ENCODE measurements around the gene CDH16. TPM values are rescaled to one million over a fixed set of nuclear protein-coding genes. Genes with fewer than 3 reads are reported as not detected.

Gene CDH16
- total RNA-seq, 1 donor from 2014 or later, result not detected

GRCh38 chr16:66931665-66932064 lies 13.0 kb upstream of the CDH16 start:
- intact Hi-C loops (cut with micrococcal nuclease), result loop anchor here (5.0 kb wide), 1 partner anchor 786 kb away; the partner anchor contains the start of gene GFOD2

DNA sequence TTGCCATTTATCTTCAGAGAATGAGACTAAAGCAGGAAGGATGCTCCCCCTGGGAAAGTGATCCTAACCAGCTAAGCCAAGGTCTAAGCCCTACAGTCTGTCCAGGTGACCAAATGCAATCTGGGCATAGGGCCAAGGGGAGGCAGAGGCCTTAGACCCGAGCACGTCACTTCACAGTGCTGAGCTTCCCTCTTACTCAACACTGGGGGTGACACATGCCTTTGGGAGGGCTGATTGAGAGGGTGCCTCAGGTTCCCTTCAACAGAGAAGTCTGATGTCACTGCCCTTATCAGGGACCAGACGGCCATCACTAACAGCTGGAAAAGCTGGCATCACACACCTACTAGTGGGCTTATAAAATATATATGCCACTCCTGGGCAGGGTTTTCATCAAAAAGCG lies 11.5 kb upstream of the CDH16 start:
- intact Hi-C loops (cut with micrococcal nuclease), result loop anchor here (5.0 kb wide), 1 partner anchor 787 kb away; the partner anchor contains the start of gene GFOD2

DNA sequence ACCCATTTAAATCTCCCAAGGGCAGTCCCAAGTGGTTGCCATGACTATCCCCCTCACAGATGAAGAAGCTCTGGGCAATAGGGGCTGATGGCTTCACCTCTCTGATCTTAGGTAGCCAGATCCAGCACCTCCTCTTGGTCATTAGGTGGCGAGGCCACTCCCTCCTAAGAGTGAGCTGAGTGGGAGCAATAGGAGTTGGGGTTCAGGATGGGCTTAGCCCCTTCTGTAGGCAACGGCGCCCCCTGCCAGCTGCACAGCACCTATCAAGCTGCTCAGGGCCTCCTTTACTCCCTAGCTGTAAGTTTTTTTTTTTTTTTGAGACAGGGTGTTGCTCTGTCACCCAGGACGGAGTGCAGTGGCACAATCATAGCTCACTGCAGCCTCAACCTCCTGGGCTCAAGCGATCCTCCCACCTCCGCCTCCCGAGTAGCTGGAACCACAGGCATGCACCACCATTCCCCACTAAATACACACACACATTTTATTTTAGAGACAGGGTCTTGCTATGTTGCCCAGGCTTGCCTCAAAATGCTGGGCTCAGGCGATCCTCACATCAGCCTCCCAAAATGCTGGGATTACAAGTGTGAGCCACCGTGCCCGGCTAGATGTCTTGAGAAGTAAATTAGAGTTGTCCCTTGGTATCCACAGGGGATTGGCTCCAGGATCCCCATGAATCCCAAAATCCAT lies 10.2 kb upstream of the CDH16 start:
- intact Hi-C loops (cut with micrococcal nuclease), result loop anchor here (1.0 to 5.0 kb wide), 2 partner anchors 34 to 97 kb away; partner anchors contain the start of gene NAE1

- intact Hi-C loops (cut with micrococcal nuclease), result loop anchor here (1.0 to 5.0 kb wide), 2 partner anchors 33 to 96 kb away; partner anchors contain the start of gene NAE1
Measured at GRCh38 chr16:66927918-66928649, 9.4 kb upstream of the CDH16 start.

GRCh38 chr16:66926961-66927436 lies 8.3 kb upstream of the CDH16 start:
- intact Hi-C loops (cut with micrococcal nuclease), result loop anchor here (5.0 kb wide), 1 partner anchor 95 kb away; the partner anchor contains the start of gene NAE1

DNA sequence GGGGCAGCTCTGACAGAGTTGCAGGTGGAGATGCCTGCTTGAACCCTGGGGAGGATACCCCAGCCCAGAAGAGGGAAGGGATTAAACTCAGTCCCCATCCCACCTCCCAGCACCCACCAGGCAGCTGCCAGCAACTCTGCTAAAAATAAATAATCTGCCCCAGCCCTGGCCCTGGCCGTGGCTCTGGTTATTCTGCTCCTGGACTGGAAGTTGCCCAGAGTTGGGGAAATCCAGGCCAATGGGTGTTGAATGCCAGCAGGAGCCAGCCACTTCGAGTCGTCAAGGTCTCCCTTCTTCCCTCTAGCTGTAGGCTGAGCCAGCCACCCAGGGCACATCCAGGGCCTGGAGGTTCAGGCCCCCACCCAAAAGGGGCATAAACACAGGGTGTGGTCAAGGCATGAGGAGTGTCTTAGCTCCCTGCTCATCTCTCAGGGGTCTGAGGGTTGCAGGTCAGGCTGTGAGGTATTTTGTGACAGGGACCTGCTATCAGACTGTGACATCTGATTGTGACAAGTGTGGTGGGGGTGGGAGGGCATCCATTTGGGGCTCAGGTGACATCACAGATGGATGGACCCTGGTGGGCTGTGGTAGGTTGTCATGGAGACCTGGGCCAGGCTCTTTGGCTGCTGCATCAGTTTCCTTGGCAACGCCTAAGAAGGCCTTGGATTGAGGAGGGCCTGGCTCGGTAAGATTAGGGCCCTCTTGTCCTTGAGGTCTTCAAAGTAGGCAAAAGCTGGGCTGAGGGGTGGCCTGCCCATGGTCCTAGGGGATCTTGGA lies 7.7 kb upstream of the CDH16 start:
- intact Hi-C loops (cut with micrococcal nuclease), result loop anchor here (5.0 kb wide), 1 partner anchor 94 kb away; the partner anchor contains the start of gene NAE1

DNA sequence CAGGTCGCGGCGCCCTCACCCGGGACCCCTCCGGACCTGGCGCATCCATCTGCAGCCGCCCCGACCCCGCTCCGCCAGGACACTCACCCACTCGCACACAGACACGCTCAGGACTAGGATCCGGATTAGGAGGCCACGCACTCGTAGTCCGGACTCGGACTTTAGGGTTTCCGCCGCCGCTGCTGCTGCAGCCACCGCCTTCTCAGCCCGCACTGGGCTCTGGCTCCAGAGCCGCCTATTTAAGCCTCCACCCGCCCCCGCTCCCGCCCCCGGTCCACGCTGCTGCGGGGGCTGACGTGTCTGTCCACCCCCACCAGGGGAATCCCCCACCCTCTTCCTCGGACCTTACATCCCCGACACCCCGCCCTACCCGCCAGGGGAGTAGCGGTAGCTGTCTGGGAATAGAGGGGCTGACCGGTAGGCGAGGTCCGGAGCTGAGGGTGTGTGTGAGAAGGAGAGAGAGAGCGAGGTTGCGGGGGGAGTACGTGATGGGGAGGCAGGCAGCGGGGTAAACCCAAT lies 6.7 kb upstream of the CDH16 start, which contains the start of gene RRAD:
Gene RRAD, minus strand, starts transcription at position 214 of the 519 bp plus-strand sequence. CDS start 356 bp downstream, outside the sequence.
- intact Hi-C loops (cut with micrococcal nuclease), result loop anchor here (1.0 to 5.0 kb wide), 2 partner anchors 9 to 93 kb away; partner anchors contain the start of genes CIAO2B and NAE1

DNA sequence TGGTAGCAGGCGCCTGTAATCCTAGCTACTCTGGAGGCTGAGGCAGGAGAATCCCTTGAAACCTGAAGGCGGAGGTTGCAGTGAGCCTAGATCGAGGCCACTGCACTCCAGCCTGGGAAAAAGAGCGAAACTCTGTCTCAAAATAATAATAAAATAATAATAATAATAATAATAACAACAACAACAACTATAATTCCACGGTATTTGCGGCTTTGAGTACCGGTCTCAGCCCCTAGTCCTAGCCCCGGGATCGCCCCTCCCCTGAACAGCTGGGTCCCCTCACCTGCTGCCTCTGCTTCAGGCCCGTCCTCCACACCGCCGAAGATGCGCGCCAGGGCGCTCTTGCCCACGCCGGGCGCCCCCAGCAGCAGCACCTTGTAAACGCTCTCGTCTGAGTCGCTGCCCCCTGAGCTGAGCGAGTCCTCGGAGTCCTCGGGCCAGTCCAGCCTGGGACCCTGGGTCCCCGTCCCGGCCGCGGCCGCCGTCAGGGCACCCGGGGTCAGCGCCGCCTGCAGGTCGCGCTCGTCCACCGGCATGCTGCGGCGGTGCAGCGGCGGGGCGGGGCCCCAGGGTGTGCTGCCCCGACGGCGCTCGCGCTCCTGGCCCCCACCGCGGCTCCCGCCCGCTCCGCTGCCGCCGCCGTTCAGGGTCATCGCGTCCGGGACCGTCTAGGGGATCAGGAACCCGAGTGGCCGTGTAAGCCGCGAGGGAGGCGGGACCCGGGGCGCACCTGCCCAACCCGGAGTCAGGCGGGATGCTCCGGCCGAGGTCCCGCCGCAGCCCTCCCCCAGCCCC lies 6.0 kb upstream of the CDH16 start:
- intact Hi-C loops (cut with micrococcal nuclease), result loop anchor here (1.0 to 5.0 kb wide), 2 partner anchors 10 to 92 kb away; partner anchors contain the start of genes CIAO2B and NAE1

DNA sequence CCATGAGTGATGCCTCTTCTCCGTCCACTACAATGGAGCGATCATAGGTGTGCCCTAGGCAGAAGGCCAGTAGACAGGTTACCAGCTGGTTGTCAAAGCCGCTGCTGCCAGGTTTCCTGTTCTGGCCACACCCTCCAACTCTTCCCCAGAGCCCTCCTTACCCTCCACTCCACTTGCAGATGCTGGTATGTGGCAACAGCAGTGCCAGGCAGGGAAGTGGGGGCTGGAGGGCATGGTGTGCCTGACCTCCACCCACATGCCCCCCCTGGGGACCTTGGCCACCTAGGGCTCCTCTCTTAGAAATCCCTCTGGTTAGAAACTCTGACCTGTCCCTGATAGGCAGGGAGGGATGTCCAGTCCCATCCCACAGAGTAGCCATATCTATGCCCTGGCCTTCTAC lies 5.2 kb upstream of the CDH16 start:
- intact Hi-C loops (cut with micrococcal nuclease), result no loop called here

DNA sequence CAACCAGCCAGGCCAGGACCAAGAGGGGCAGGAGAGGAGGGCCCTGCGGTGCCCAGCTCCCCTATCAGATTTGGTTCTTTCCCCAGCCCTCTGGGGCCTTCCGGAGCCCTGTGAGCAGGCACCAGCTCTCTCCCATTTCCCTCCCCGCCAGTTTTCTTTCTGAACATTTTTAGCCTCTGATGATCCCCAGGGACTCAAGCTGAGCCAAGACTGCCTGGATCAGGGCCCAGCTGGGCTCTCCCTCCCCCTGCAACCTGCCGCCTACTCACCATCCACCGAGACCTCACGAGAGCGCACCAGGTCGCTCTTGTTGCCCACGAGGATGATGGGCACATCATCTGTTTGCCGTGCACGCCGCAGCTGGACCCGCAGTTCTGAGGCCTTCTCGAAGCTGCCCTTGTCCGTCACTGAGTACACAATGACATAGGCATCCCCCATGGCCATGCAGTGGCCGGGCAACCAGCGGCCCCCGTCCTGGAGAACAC lies 4.6 kb upstream of the CDH16 start:
- intact Hi-C loops (cut with micrococcal nuclease), result no loop called here

GRCh38 chr16:66921729-66922450 lies 3.2 kb upstream of the CDH16 start:
- intact Hi-C loops (cut with micrococcal nuclease), result no loop called here

DNA sequence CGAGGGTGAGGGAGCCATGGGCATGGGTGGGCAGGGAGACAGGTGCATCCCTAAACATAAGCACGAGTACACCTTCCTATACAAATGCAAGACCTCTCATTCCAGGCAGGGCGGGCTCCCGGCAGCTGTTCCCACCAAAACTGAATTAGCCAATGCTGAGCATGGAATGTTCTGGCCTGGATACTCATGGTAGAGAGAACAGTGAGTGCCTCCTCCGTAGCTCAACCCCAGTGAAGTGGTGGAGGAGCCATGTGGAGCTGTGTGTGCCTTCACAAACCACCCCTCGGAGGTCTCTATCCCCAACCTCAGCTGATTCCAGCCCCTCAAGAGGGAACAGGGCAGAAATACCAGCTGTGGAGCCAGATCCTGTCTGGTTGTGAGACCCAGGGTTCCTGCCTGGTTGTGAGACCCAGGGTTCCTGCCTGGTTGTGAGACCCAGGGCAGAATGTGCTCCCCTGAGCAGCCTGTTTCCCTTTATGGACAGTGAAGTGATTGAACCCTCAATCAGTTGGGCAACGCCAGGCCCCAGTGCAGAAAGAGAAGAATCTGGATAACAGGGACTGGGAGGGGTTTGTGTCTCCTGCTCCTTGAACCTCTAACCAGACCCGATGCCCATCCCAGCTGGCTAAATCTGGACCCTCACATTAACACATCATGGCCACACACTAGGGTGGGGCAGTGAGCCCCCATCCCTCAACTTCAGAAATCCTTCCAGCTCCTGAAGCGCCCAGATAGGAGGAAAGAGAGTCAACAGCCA lies 2.4 kb upstream of the CDH16 start:
- intact Hi-C loops (cut with micrococcal nuclease), result no loop called here

- intact Hi-C loops (cut with micrococcal nuclease), result no loop called here
Measured at GRCh38 chr16:66920299-66920590, 1.6 kb upstream of the CDH16 start.

DNA sequence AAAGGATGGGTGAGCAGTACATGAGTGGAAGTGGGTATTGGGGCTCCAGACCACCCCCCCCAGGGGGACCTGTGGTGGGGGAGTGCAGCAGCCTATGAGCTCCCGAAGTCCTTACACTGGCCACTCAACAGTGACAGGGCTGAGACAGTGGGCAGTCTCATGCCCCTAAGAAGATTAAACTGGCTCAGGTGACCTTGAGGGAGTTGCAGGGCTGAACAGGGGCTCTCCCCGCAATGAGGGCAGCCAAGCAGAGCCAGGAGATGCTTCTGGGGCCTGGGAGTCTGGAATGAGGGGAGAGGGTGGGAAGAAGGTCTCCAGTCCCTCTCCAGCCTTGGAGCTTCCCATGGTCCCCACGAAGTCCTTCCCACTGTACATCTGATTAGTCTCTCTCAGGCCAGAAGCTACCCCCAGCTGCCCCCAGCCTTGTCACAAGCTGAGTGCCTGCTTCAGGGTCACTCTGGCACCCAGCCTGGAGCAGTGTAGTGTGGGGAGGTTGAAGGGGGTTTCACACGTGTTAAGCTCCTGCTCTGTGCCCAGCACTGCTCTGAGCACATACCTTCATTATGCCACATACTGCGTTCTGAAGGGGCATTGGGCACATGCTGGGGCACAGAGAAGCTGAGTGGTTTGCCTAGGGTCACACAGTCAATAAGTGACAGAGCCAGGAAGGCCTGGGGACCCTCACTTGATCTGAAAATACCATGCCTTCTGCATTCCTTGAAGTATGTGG lies 1.0 kb upstream of the CDH16 start:
- intact Hi-C loops (cut with micrococcal nuclease), result no loop called here

DNA sequence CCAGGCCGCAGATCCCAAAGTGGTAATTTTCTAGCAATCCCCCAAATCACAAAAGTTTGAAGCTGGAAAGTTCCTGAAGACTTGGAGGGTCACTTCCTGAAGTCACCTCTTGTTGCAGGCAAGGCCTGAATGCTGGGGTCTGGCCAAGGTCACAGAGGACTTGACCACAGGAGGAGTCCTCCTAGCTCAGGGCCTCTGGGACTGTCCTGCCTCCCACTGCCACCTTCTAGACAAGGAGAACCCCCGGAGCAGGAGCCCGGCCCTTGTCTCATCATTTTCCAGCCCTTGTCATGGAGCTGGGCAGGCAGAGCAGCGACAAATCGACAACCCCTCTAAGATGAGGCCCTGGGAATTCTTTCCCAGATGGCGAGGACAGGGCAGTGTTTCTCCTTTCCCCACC lies 330 bp downstream of the CDH16 start:
- intact Hi-C loops (cut with micrococcal nuclease), result no loop called here

DNA sequence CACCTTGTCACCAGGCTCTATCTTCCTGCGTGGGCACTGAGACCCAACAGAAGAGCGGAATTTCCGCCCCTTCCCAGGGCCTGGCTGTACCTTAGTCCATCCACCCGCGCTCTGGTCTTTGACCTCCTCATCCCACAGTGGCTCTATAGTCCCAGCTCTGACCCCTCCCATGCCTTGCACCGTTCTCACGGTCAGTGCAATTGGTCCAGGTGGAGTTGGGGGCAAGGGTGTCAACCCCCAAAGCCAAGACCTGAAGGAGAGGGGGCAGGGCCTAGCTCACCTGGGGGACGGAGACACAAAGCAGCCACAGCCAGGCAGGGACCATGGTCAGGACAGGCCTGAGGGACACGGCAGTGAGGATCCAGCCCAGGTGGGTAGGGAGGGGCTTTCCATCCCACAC lies 944 bp downstream of the CDH16 start:
- intact Hi-C loops (cut with micrococcal nuclease), result no loop called here

GRCh38 chr16:66916518-66916917 lies 2.2 kb downstream of the CDH16 start:
- intact Hi-C loops (cut with micrococcal nuclease), result no loop called here

GRCh38 chr16:66915041-66915440 lies 3.6 kb downstream of the CDH16 start:
- intact Hi-C loops (cut with micrococcal nuclease), result no loop called here

Data from T-helper 1 cell treated with Interleukin-12 subunit alpha and Interleukin-12 subunit beta and Interleukin-4 antibody, amounts not matched to agents 30 ng/mL and 1 ng/mL, for 36 hours (primary cell).